Measurements from ENCODE around the gene CCDC167.

DNA sequence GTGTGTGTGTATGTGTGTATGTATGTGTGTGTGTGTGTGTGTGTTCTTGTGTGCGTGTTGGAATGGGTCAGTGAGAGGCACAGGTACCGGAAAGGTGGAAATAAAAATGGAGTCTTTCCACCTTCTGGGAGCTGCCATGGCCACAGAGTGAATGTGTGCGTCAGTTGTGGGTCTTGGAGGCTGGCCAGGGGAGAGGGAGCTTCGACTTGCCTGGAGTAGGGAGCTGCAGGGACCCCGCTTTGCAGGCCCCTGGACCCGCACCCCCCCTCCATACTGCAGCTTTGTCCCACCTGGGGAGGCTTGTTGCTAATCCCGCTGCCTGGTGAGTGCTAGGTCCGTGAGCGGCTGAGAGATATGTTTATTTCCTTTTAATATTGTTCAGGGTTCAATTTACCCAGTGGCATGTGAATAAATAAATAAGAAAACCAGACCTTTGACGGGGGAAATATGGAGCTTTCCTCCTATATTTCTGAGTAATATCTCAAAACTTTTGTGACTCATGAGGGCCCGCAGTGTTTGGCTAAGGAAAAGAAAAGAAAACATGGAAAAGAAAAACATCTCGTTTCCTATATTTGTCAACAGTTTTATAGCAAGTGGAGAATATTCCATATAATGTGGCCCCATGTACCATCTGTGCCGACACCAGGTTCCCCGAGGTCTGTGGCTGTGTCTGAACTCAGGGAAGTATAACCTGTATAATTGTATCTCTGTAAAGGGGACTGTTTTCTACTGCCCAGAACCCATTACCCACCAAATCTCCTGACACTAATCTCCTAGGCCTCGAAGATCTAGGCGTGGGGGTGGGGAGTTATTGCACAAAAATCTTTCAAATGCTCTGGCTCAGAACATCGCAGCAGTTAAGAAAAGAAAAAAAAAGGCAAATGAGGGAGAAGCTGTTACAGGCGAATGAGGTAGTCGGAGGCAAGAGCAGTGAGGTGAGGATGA, 24.6 kb upstream of the CCDC167 start:
- TF ChIP-seq CTCF (IDR thresholded peaks at IDR 0.05), result no peak
- no peak for TF ChIP-seq POLR2A (IDR thresholded peaks at IDR 0.05)
